B cell (primary cell): ENCODE data around the gene CEACAM16.

Source experiments
- CTCF ChIP-seq: fragments of 200-600 bp; IDR thresholded peaks from one replicate; pipeline ENCODE4 v1.8.0; 2022; ENCODE audit warnings: antibody characterized with exemption, mild to moderate bottlenecking
- EZH2 ChIP-seq: IDR thresholded peaks from 2 replicates; pipeline ENCODE4 v1.6.1; 2012; ENCODE audit warnings: borderline replicate concordance, low read depth, mild to moderate bottlenecking, moderate library complexity, low read length; ENCODE audit not compliant: insufficient read depth, poor library complexity, severe bottlenecking

GRCh38 chr19:44731622-44732021 lies 32.7 kb downstream of the CEACAM16 start:
- TF ChIP-seq CTCF (no peak), EZH2 (no peak)
